Uterus (tissue), 2 donors: Measurements from ENCODE around the gene CTDSP1.

Experiments
- CTCF ChIP-seq, 4 experiments: fragments of 200-600 bp in 2 of 4; fragments of 450-650 bp in 2 of 4; sonication (generic) in 2 of 4; IDR thresholded peaks; one replicate each; pipeline ENCODE4 v1.5.1; 2016 to 2019; ENCODE audit warnings: antibody characterized with exemption in 4 of 4, mild to moderate bottlenecking in 2 of 4, moderate library complexity in 1 of 4
- POLR2A ChIP-seq, 2 donors: fragments of 450-650 bp; IDR thresholded peaks; one replicate each; pipeline ENCODE4 v1.6.1; 2016; ENCODE audit warnings: antibody characterized with exemption in 2 of 2, mild to moderate bottlenecking in 1 of 2, moderate library complexity in 1 of 2

- TF ChIP-seq CTCF (IDR thresholded peaks at IDR 0.05) (no peak), POLR2A (IDR thresholded peaks at IDR 0.05) (no peak)
These were observed 35.6 kb downstream of the CTDSP1 start for GRCh38 chr2:218435003-218435982.
